ENCODE results near the gene TMCO6. TPM values are rescaled to one million over a fixed set of nuclear protein-coding genes. Genes with fewer than 3 reads are reported as not detected.
A peak's percentile ranks its signal among the peaks of the same experiment; 100 is the strongest.

TMCO6 gene
- total RNA-seq, 2 experiments from 2014 or later, result 26.9 to 36.8 TPM

GRCh38 chr5:140627972-140628371 lies 11.3 kb upstream of the TMCO6 start:
- Histone ChIP-seq H2AFZ (ENCODE audit: low read length) (no peak overlapping the region), H3K4me1 (ENCODE audit: insufficient read depth, low read length, poor library complexity, severe bottlenecking) (no peaks in the 10 kb centered on the region), H3K27ac (ENCODE audit: low read depth, low read length, poor library complexity, severe bottlenecking) (no peak overlapping the region), H3K4me2 (ENCODE audit: low read length) (no peak overlapping the region), H3K4me3 (ENCODE audit: low read depth, low read length, poor library complexity, severe bottlenecking) (no peak overlapping the region), H3K79me2 (ENCODE audit: insufficient read depth, low read depth, low read length) (no peaks in the 10 kb centered on the region), H4K20me1 (ENCODE audit: insufficient read depth, low read length) (no peaks in the 10 kb centered on the region), H3K9me3 (ENCODE audit: low read length) (peaks cover 20% of the 10 kb centered on the region; the same call in 1 of the 2 replicates), H3K36me3 (ENCODE audit: insufficient read depth, low read length) (no peaks in the 10 kb centered on the region), H3K9me2 (ENCODE audit: insufficient read depth, low read length) (no peaks in the 10 kb centered on the region)
- no TSS peak for BruUV-seq (replicated peaks)
- intact Hi-C loops (cut with micrococcal nuclease; ENCODE audit: unreplicated experiment), result loop anchor here (10.0 kb wide), 1 partner anchor 413 kb away; no protein-coding TSS in a partner anchor
- DNase-seq (ENCODE audit: low spot score), result peak; percentile 31
- no peak for TF ChIP-seq EZH2phosphoT487 (IDR thresholded peaks at IDR 0.05; ENCODE audit: borderline replicate concordance, low read depth, low read length)
- no peak for TF ChIP-seq CTCF (conservative IDR thresholded peaks at IDR 0.05; ENCODE audit: low read length)
- ChIA-PET CTCF (ENCODE audit: unreplicated experiment) (no interaction called here), POLR2A (interaction anchor here (1.3 kb wide), 1 partner anchor 51 kb away, joined by 3 read pairs; no protein-coding TSS in a partner anchor)

- Histone ChIP-seq H2AFZ (ENCODE audit: low read length) (no peak overlapping the region), H3K79me2 (ENCODE audit: insufficient read depth, low read depth, low read length) (no peaks in the 10 kb centered on the region), H3K4me3 (ENCODE audit: low read depth, low read length, poor library complexity, severe bottlenecking) (no peak overlapping the region), H3K9me2 (ENCODE audit: insufficient read depth, low read length) (no peaks in the 10 kb centered on the region), H3K36me3 (ENCODE audit: insufficient read depth, low read length) (no peaks in the 10 kb centered on the region), H3K27ac (ENCODE audit: low read depth, low read length, poor library complexity, severe bottlenecking) (no peak overlapping the region), H3K9me3 (ENCODE audit: low read length) (peaks cover 20% of the 10 kb centered on the region; the same call in 1 of the 2 replicates), H3K4me1 (ENCODE audit: insufficient read depth, low read length, poor library complexity, severe bottlenecking) (no peaks in the 10 kb centered on the region), H4K20me1 (ENCODE audit: insufficient read depth, low read length) (no peaks in the 10 kb centered on the region), H3K4me2 (ENCODE audit: low read length) (no peak overlapping the region)
- no TSS peak for BruUV-seq (replicated peaks)
- ChIA-PET CTCF (ENCODE audit: unreplicated experiment) (no interaction called here), POLR2A (no interaction called here)
- TF ChIP-seq EZH2phosphoT487 (IDR thresholded peaks at IDR 0.05; ENCODE audit: borderline replicate concordance, low read depth, low read length) (no peak), CTCF (conservative IDR thresholded peaks at IDR 0.05; ENCODE audit: low read length) (no peak)
- no peak for DNase-seq (ENCODE audit: low spot score)
- intact Hi-C loops (cut with micrococcal nuclease; ENCODE audit: unreplicated experiment), result loop anchor here (10.0 kb wide), 1 partner anchor 414 kb away; no protein-coding TSS in a partner anchor
Measured at GRCh38 chr5:140628711-140629110, 10.5 kb upstream of the TMCO6 start.

- Histone ChIP-seq H2AFZ (ENCODE audit: low read length) (no peak overlapping the region), H3K79me2 (ENCODE audit: insufficient read depth, low read depth, low read length) (no peaks in the 10 kb centered on the region), H3K4me1 (ENCODE audit: insufficient read depth, low read length, poor library complexity, severe bottlenecking) (no peaks in the 10 kb centered on the region), H3K27ac (ENCODE audit: low read depth, low read length, poor library complexity, severe bottlenecking) (no peak overlapping the region), H3K9me3 (ENCODE audit: low read length) (peaks cover 20% of the 10 kb centered on the region; the same call in 1 of the 2 replicates), H3K9me2 (ENCODE audit: insufficient read depth, low read length) (no peaks in the 10 kb centered on the region), H4K20me1 (ENCODE audit: insufficient read depth, low read length) (no peaks in the 10 kb centered on the region), H3K4me3 (ENCODE audit: low read depth, low read length, poor library complexity, severe bottlenecking) (no peak overlapping the region), H3K36me3 (ENCODE audit: insufficient read depth, low read length) (no peaks in the 10 kb centered on the region), H3K4me2 (ENCODE audit: low read length) (no peak overlapping the region)
- TF ChIP-seq CTCF (conservative IDR thresholded peaks at IDR 0.05; ENCODE audit: low read length) (no peak), EZH2phosphoT487 (IDR thresholded peaks at IDR 0.05; ENCODE audit: borderline replicate concordance, low read depth, low read length) (no peak)
- ChIA-PET CTCF (ENCODE audit: unreplicated experiment) (no interaction called here), POLR2A (no interaction called here)
- intact Hi-C loops (cut with micrococcal nuclease; ENCODE audit: unreplicated experiment), result loop anchor here (10.0 kb wide), 1 partner anchor 386 kb away; no protein-coding TSS in a partner anchor
- DNase-seq (ENCODE audit: low spot score), result no peak
- BruUV-seq (replicated peaks), result no TSS peak
Measured at GRCh38 chr5:140630292-140631035, 8.8 kb upstream of the TMCO6 start.
